Left kidney (tissue), 8 donors: ENCODE data around the gene BNIP2. TPM values are rescaled to one million over a fixed set of nuclear protein-coding genes. Genes with fewer than 3 reads are reported as not detected.
A peak's percentile ranks its signal among the peaks of the same experiment; 100 is the strongest.
"Not testable (repeated sequence)": the region's sequence is repeated elsewhere in the genome, so short reads cannot be mapped to it uniquely, and the experiment has no call there.

Experiments
- DNase-seq: peaks from one replicate; pipeline ENCODE4 v3.0.0-alpha.2; 2013
- long read RNA-seq, 8 donors: transcript quantifications; one replicate each; lab custom pipeline, GENCODE V29; 2026
- polyA plus RNA-seq: library from polyadenylated mRNA; unstranded; fragments of 120-200 nt; gene quantifications from one replicate; pipeline ENCODE4 v1.2.1, GENCODE V29; 2013; ENCODE audit not compliant: insufficient read length

The BNIP2 gene
- 86.5 TPM for polyA plus RNA-seq
- long read RNA-seq, donor 1, full-length matches to known transcripts: 27 of 455 reads
- long read RNA-seq, donor 1, partial matches to known transcripts: 422 of 455 reads
- long read RNA-seq, donor 1, other reads (novel, unspliced or antisense): 6 of 455 reads
- long read RNA-seq, donor 2, full-length matches to known transcripts: 12 of 12 reads
- long read RNA-seq, donor 2, partial matches to known transcripts: 0 of 12 reads
- long read RNA-seq, donor 2, other reads (novel, unspliced or antisense): 0 of 12 reads
- long read RNA-seq, donor 3, full-length matches to known transcripts: 16 of 16 reads
- long read RNA-seq, donor 3, partial matches to known transcripts: 0 of 16 reads
- long read RNA-seq, donor 3, other reads (novel, unspliced or antisense): 0 of 16 reads
- long read RNA-seq, donor 4: 0 reads
- long read RNA-seq, donor 5, full-length matches to known transcripts: 27 of 27 reads
- long read RNA-seq, donor 5, partial matches to known transcripts: 0 of 27 reads
- long read RNA-seq, donor 5, other reads (novel, unspliced or antisense): 0 of 27 reads
- long read RNA-seq, donor 6, full-length matches to known transcripts: 21 of 37 reads
- long read RNA-seq, donor 6, partial matches to known transcripts: 0 of 37 reads
- long read RNA-seq, donor 6, other reads (novel, unspliced or antisense): 16 of 37 reads
- long read RNA-seq, donor 7, full-length matches to known transcripts: 29 of 57 reads
- long read RNA-seq, donor 7, partial matches to known transcripts: 0 of 57 reads
- long read RNA-seq, donor 7, other reads (novel, unspliced or antisense): 28 of 57 reads
- long read RNA-seq, donor 8, full-length matches to known transcripts: 13 of 13 reads
- long read RNA-seq, donor 8, partial matches to known transcripts: 0 of 13 reads
- long read RNA-seq, donor 8, other reads (novel, unspliced or antisense): 0 of 13 reads

GRCh38 chr15:59688782-59689625 is at the start of gene BNIP2:
TSS of gene BNIP2 (minus strand) at chr15:59689320. CDS start at chr15:59682457, 6,863 bp downstream.
- DNase-seq: peak; percentile 98

- no peak for DNase-seq
These were observed 49.6 kb upstream of the BNIP2 start for GRCh38 chr15:59738676-59739075.

GRCh38 chr15:59736181-59736580 is 47.1 kb upstream of the BNIP2 start:
- no peak for DNase-seq

GRCh38 chr15:59725151-59725486 is 36.0 kb upstream of the BNIP2 start:
- DNase-seq: no peak

- no peak for DNase-seq
These were observed 34.7 kb upstream of the BNIP2 start for GRCh38 chr15:59723687-59724346.

- DNase-seq: peak; percentile 49
These were observed 33.4 kb upstream of the BNIP2 start for GRCh38 chr15:59722476-59722875.

- no peak for DNase-seq
These were observed 32.9 kb upstream of the BNIP2 start for GRCh38 chr15:59722037-59722436.

GRCh38 chr15:59721411-59721810 is 32.3 kb upstream of the BNIP2 start:
- DNase-seq: no peak

- no peak for DNase-seq
These were observed 24.1 kb upstream of the BNIP2 start for GRCh38 chr15:59713177-59713576.

- DNase-seq: no peak
These were observed 22.5 kb upstream of the BNIP2 start for GRCh38 chr15:59711451-59712243.

- DNase-seq: no peak
These were observed 18.5 kb upstream of the BNIP2 start for GRCh38 chr15:59707619-59708018.

- DNase-seq: no peak
These were observed 15.1 kb upstream of the BNIP2 start for GRCh38 chr15:59703979-59704796.

- DNase-seq: no peak
These were observed 13.2 kb upstream of the BNIP2 start for GRCh38 chr15:59702351-59702750.

GRCh38 chr15:59701880-59702279 is 12.8 kb upstream of the BNIP2 start:
- DNase-seq: no peak

GRCh38 chr15:59699810-59700431 is 10.8 kb upstream of the BNIP2 start:
- no peak for DNase-seq

GRCh38 chr15:59698065-59698464 is 8.9 kb upstream of the BNIP2 start:
- not testable (repeated sequence) for DNase-seq

- DNase-seq: no peak
These were observed 7.2 kb upstream of the BNIP2 start for GRCh38 chr15:59696332-59696731.

GRCh38 chr15:59694779-59695178 is 5.7 kb upstream of the BNIP2 start:
- DNase-seq: no peak

- peak; percentile 42 for DNase-seq
These were observed 2.2 kb upstream of the BNIP2 start for GRCh38 chr15:59691194-59691805.
